Glomerular visceral epithelial cell (primary cell): ENCODE results near the gene ZNF425.
"Not testable (repeated sequence)": the region's sequence is repeated elsewhere in the genome, so short reads cannot be mapped to it uniquely, and the experiment has no call there.

Experiments used
- DNase-seq: peaks from one replicate; pipeline ENCODE4 v3.0.0-alpha.2; 2016; ENCODE audit errors: extremely low spot score

The ZNF425 gene

GRCh38 chr7:149074116-149074885, 51.8 kb downstream of the ZNF425 start:
- no peak for DNase-seq

DNA sequence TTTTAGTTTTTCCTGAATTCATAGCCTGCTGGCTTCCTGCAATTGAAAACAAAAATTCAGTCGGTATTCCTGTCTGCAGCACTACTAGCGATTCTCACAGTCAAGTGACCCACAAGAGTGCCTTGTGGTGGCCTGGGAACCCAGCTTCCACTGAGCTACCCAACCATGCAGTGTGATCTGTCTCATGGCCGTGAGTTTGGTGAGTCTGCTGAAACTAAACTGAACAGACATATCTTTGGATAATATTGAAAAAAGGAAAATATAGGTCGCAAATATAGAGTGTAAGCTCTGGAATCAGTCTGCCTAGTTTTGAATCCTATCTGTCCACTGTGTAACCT, 53.7 kb downstream of the ZNF425 start:
- no peak for DNase-seq

- DNase-seq: no peak
Observed at GRCh38 chr7:149071641-149072437, 54.3 kb downstream of the ZNF425 start.

DNA sequence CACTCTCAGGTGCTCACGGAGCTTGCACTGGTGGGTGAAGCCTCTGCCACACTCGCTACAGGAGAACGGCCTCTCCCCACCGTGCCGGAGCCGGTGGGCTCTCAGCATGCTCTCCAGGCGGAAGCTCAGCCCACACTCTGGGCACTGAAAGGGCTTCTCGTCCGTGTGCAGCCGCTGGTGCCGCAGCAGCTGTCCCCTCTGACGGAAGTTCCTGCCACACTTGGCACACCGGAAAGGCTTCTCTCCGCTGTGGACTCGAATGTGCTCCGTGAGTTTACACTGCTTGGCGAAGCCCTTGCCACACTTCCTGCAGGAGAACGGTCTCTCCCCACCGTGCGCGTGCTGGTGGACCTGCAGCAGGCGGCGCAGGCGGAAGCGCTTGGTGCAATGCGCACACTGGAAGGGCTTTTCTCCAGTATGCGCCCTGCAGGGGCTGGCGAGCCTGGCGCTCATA, 54.9 kb downstream of the ZNF425 start:
- no peak for DNase-seq

DNA sequence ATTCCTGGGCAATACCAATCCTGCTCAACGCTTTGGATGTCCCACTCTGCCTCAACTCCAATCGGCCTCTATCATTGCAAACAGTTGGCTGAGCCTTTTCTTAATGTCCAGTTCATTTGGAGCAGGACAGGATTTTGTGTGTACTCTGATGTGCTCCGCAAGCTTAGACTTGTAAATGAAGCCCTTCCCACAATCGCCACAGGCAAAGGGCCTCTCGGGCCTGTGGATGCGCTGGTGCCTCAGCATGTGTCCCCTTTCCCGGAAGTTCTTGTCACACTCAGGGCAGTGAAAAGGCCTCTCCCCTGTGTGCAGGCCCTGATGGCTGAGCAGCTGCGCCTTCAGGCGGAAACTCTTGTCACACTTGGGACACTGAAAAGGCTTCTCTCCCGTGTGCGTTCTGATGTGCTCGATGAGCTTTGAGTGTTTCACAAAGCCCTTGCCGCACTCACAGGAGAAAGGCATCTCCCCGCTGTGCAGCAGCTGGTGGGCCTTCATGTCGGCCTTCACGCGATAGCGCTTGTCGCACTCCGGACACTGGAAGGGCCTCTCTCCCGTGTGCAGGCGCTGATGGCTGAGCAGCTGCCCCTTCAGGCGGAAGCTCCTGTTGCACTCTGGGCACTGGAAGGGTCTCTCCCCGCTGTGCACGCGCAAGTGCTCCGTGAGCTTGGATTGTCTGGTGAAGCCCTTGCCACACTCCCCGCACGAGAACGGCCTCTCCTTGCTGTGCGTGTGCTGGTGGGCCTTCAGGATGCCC, 55.6 kb downstream of the ZNF425 start:
- no peak for DNase-seq

DNA sequence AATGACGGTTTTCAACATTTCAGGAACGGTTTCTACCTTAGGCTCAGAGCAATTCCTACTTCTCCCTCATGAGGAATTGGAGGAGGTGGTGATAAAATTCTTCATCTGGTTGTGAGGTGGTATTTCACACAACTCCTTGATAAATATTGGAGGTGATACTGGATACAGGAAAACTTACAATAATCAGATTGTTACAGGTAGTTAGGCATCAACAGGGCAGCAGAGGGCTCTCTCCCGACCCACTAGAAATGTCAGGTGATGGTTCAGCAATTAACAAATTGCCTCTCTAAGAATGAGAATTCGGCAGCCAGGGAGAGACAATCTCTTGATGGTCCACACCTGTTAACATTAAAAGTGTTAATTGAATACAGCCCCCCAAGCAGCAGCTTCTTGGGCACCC, 58.3 kb downstream of the ZNF425 start:
- DNase-seq: no peak

GRCh38 chr7:149063476-149063875, 62.6 kb downstream of the ZNF425 start:
- DNase-seq: no peak

GRCh38 chr7:149062217-149062899, 63.8 kb downstream of the ZNF425 start:
- DNase-seq: not testable (repeated sequence)

DNA sequence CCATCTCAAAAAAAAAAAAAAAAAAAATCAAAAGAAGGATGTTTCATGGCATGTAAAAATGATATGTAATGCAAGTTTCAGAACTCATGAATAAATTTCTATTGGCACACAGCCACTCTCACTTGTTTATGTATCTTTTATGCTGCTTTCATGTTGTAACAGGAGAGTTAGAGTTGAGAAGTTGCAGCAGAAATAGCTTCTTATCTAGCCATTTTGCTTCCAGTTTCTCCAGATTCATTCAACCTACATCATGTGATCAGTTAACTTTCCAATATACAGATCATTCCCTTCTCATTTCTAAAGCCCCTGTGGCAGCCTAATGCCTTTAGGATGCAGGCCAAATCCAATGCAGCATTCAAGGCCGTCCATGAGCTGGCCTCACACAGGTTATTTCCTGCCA, 66.0 kb downstream of the ZNF425 start:
- DNase-seq: no peak

DNA sequence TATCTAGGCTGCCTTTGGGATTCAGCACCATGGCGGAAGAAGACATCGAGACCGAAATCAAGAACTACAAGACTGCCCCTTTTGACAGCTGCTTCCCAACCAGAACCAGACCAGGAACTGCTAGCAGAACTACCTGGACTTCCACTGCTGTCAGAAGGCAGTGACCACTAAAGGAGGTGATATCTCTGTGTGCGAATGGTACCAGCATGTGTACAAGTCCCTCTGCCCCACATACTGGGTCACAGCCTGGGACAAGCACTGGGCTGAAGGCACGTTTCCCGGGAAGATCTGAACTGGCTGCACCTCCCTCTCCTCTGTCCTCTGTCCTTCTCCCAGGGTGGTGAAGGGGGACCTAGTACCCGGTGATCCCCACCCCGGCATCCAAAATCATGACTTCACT, 72.2 kb downstream of the ZNF425 start:
- DNase-seq: no peak

DNA sequence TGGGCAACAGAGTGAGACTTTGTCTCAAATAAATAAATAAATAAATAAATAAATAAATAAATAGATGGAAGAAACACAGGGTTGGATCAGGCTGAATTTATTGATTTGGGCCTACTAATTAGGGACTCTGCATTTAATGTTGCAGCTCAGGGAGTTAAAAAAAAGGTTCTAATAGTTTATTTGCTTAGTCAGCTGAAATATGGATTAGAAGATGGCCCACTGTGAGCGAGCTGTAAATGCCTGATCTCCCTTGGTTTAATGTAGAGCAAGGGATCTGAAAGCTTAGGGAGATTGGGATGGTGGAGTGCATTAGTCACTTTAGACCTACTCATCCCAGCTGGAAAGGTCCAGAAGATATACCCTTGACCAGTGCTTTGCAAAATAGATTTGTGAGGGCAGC, 72.7 kb downstream of the ZNF425 start:
- DNase-seq: no peak
